OCI-LY3 (cell line): ENCODE data around the gene ENPP3.

Experiments used
- H2AFZ ChIP-seq: fragments of 200-600, 300-600 bp; shearing (Covaris generic); 2 replicates; pipeline ENCODE4 v1.6.0; 2014; ENCODE audit warnings: antibody characterized with exemption, low read depth, low read length
- H3K27ac ChIP-seq: fragments of 200-600, 300-600 bp; sonication (generic); 2 replicates; pipeline ENCODE4 v1.5.1; 2014; ENCODE audit warnings: mild to moderate bottlenecking, low read length, moderate library complexity, mixed read lengths
- H3K27me3 ChIP-seq: fragments of 200-600, 300-600 bp; sonication (generic); 2 replicates; pipeline ENCODE4 v1.6.1; 2014; ENCODE audit warnings: low read depth, low read length, mixed read lengths
- H3K36me3 ChIP-seq: fragments of 200-600, 300-600 bp; sonication (generic); replicated peaks from 2 replicates; pipeline ENCODE3; 2014; ENCODE audit warnings: low read depth, low read length, mixed read lengths
- H3K4me1 ChIP-seq: fragments of 300-600, 200-600 bp; sonication (generic); 2 replicates; pipeline ENCODE4 v1.6.1; 2014; ENCODE audit warnings: low read length, mixed read lengths
- H3K4me2 ChIP-seq: fragments of 200-600, 300-600 bp; sonication (generic); 2 replicates; pipeline ENCODE4 v1.6.1; 2014; ENCODE audit warnings: low read length, mixed read lengths
- H3K4me3 ChIP-seq: fragments of 300-600, 200-600 bp; sonication (generic); 2 replicates; pipeline ENCODE4 v1.5.1; 2014; ENCODE audit warnings: antibody characterized with exemption, mild to moderate bottlenecking, low read length, moderate library complexity
- H3K79me2 ChIP-seq: fragments of 300-600, 200-600 bp; shearing (Covaris generic); 2 replicates; pipeline ENCODE4 v1.6.1; 2014; ENCODE audit warnings: mild to moderate bottlenecking, low read length, mixed read lengths
- H3K9ac ChIP-seq: fragments of 300-600, 200-600 bp; shearing (Covaris generic); 2 replicates; pipeline ENCODE4 v1.6.0; 2014; ENCODE audit warnings: mild to moderate bottlenecking, low read length, moderate library complexity
- H3K9me3 ChIP-seq: fragments of 200-600, 300-600 bp; shearing (Covaris generic); 2 replicates; pipeline ENCODE4 v1.6.1; 2014; ENCODE audit warnings: low read length, mixed read lengths; ENCODE audit not compliant: insufficient read depth
- H4K20me1 ChIP-seq: fragments of 200-600, 300-600 bp; sonication (generic); 2 replicates; pipeline ENCODE4 v1.6.1; 2016; ENCODE audit warnings: low read length, mixed read lengths; ENCODE audit not compliant: insufficient read depth
- EZH2phosphoT487 ChIP-seq: fragments of 200-600 bp; shearing (Covaris generic); IDR thresholded peaks from 2 replicates; pipeline ENCODE4 v1.6.1; 2018; ENCODE audit warnings: antibody characterized with exemption, mixed run types, low read depth
- TF ChIP-seq, protein P1 (sequence below): fragments of 200-600, 300-600 bp; sonication (generic); IDR thresholded peaks from 2 replicates; pipeline ENCODE4 v1.5.1; 2014; ENCODE audit warnings: antibody characterized with exemption, low read length, low read depth

Gene ENPP3

DNA sequence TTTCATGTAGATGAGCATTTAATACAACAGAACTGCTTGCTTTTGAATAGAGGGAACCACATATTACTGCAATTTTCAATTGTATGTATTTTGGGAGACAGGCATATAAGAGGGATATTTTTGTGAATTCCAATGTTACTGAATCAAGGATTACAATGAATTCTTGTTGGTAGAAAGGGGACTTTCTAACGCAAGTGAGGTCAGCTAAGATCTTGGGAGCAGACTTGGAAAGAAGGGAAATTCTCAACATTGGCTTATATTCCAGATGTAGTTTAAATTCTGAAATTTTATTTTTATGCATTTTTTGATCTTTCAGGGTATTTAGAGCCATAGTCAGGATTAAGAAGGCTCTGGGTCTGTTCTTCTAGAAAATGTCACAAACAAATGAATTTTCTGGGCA is 117.0 kb downstream of the ENPP3 start:
- Histone ChIP-seq H3K4me2 (no peak overlapping the region), H4K20me1 (no peaks in the 10 kb centered on the region), H3K9me3 (no peaks in the 10 kb centered on the region), H3K27me3 (no peaks in the 10 kb centered on the region), H3K9ac (no peak overlapping the region), H3K4me3 (no peak overlapping the region), H3K27ac (no peak overlapping the region), H3K36me3 (no peaks in the 10 kb centered on the region), H3K4me1 (no peaks in the 10 kb centered on the region), H2AFZ (no peak overlapping the region), H3K79me2 (no peaks in the 10 kb centered on the region)
- TF ChIP-seq, protein P1, sequence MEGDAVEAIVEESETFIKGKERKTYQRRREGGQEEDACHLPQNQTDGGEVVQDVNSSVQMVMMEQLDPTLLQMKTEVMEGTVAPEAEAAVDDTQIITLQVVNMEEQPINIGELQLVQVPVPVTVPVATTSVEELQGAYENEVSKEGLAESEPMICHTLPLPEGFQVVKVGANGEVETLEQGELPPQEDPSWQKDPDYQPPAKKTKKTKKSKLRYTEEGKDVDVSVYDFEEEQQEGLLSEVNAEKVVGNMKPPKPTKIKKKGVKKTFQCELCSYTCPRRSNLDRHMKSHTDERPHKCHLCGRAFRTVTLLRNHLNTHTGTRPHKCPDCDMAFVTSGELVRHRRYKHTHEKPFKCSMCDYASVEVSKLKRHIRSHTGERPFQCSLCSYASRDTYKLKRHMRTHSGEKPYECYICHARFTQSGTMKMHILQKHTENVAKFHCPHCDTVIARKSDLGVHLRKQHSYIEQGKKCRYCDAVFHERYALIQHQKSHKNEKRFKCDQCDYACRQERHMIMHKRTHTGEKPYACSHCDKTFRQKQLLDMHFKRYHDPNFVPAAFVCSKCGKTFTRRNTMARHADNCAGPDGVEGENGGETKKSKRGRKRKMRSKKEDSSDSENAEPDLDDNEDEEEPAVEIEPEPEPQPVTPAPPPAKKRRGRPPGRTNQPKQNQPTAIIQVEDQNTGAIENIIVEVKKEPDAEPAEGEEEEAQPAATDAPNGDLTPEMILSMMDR: no peak
- TF ChIP-seq EZH2phosphoT487: no peak

DNA sequence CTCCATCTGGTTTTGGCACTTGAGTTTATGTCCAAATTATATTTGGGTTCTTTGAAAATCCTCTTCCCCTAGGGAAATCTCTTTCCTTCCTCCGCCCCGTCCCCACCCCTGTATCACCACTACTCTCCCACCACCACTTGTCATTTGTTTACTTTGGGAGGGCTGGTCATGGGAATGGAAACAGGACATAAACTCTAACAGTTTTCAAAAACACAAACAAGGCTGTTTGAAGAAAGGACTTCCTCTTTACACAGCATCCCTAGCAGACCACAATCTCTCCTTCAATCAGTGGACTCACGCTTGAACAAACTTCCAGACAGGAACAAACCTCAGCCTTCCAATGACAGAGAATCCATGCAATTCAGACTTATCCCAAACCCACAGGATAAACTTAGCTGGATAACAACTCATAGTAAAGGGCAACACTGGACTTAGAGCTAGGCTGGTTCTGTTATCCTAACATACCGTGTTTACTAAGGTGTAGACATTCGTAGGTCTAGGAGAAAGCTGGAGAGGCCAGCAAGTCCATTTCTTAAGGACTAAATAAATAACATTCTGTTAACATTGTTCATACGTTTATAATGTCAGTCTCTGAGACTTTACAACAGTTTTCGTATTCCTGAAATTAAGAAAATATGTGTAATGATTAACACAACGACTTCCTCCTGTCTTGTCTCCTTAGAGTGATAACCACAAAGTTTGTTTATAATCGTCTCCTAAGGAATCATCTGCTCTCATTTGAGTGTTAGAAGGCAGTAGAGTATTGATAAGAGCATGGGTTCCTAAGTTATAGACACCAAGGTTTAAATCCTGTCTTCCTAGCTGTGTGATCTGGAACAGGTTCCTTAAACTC is 117.8 kb downstream of the ENPP3 start:
- TF ChIP-seq, protein P1: no peak
- no peak for TF ChIP-seq EZH2phosphoT487
- Histone ChIP-seq H3K27ac (no peak overlapping the region), H3K9me3 (no peaks in the 10 kb centered on the region), H2AFZ (no peak overlapping the region), H3K27me3 (no peaks in the 10 kb centered on the region), H3K36me3 (no peaks in the 10 kb centered on the region), H3K4me2 (no peak overlapping the region), H4K20me1 (no peaks in the 10 kb centered on the region), H3K4me3 (no peak overlapping the region), H3K79me2 (no peaks in the 10 kb centered on the region), H3K4me1 (no peaks in the 10 kb centered on the region), H3K9ac (no peak overlapping the region)

DNA sequence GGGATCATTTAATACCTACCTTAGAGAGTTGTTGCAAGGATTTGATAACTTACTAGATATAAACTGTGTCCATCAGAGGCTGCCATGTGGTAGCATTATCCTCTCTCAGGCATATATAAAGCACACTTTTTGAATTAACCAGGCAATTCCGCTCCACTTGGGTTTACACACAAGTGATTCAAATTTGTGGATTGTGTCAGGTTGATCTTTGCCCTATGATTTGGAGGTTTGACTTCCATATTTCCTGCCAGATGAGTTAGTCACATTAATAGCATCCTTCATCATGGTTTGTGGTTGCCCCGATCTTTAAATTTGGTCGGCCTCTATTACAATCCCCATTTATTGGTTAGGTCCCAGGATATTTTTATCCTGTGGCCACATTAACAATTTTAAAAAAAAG is 118.5 kb downstream of the ENPP3 start:
- no peak overlapping the region for H2AFZ ChIP-seq
- no peak overlapping the region for H3K4me2 ChIP-seq
- no peaks in the 10 kb centered on the region for H4K20me1 ChIP-seq
- H3K9ac ChIP-seq: no peak overlapping the region
- no peaks in the 10 kb centered on the region for H3K4me1 ChIP-seq
- no peaks in the 10 kb centered on the region for H3K9me3 ChIP-seq
- no peaks in the 10 kb centered on the region for H3K79me2 ChIP-seq
- H3K27ac ChIP-seq: no peak overlapping the region
- H3K27me3 ChIP-seq: no peaks in the 10 kb centered on the region
- H3K4me3 ChIP-seq: no peak overlapping the region
- TF ChIP-seq EZH2phosphoT487: no peak
- TF ChIP-seq, protein P1: no peak
- no peaks in the 10 kb centered on the region for H3K36me3 ChIP-seq

DNA sequence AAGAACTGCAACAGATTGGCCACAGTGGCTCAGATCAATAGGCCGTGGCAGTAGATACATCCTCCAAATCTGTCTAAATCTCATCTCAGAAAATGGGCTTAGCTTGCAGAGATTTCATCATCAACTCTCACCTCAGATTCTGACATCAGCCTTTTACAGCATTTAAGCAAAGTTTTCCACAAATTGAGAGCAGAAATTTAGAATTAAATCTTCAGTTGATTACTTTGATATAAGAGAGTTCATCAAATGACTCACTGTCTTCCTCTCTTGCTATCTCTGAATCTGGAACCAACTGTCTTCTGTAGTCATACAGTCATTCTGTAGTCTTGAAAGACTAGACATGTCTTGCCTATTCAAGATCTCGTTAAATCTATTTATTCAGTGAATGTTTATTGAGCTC is 118.9 kb downstream of the ENPP3 start:
- Histone ChIP-seq H3K27me3 (no peaks in the 10 kb centered on the region), H3K9me3 (no peaks in the 10 kb centered on the region), H3K9ac (no peak overlapping the region), H3K4me2 (no peak overlapping the region), H3K4me3 (no peak overlapping the region), H3K4me1 (no peaks in the 10 kb centered on the region), H3K36me3 (no peaks in the 10 kb centered on the region), H3K79me2 (no peaks in the 10 kb centered on the region), H4K20me1 (no peaks in the 10 kb centered on the region), H3K27ac (no peak overlapping the region), H2AFZ (no peak overlapping the region)
- TF ChIP-seq EZH2phosphoT487: no peak
- TF ChIP-seq, protein P1: no peak
